ENCODE data around the gene CFAP57. TPM values are rescaled to one million over a fixed set of nuclear protein-coding genes. Genes with fewer than 3 reads are reported as not detected.

CFAP57 gene
- total RNA-seq, 1 donor from 2014 or later = 0.24 TPM

- DNase-seq (ENCODE audit: extremely low spot score, unreplicated experiment) = no peak
- Mint-ChIP-seq H3K27ac (ENCODE audit: unreplicated experiment) (no peak within 1 kb of the TSS), H3K4me3 (ENCODE audit: unreplicated experiment) (no peak within 1 kb of the TSS), H3K9me3 (ENCODE audit: unreplicated experiment) (no peaks in the 10 kb centered on the region), H3K27me3 (ENCODE audit: unreplicated experiment) (peaks cover 15% of the 10 kb centered on the region), H3K4me1 (ENCODE audit: unreplicated experiment) (no peaks in the 10 kb centered on the region), H3K36me3 (ENCODE audit: unreplicated experiment) (no peaks in the 10 kb centered on the region)
- TF ChIP-seq CTCF (IDR thresholded peaks at IDR 0.05) = no peak
Measured at GRCh38 chr1:43285269-43285990, 113.3 kb downstream of the CFAP57 start, which contains the start of gene C1orf210. C1orf210 (minus strand) TSS chr1:43285581; CDS start chr1:43283270, 2,311 bp downstream.

DNA sequence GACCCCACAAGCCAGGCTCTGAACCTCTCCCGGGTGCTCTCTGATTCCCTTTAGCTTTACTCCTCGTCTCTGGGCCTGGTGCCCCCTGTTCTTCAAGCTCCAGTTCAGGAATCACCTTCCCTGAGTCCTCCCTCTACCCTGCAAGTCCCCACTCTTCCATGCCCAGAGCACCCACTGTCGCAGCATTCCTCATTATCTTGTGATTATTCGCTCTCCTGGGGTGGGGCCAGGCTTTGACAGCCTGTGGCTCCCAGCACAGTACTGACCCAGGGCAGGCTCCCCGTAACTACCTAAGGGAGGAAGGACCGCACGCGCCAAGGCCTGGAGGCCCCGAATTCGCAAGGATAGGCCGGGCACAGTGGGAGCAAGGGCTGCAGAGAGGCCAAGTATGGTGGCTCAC lies 114.0 kb downstream of the CFAP57 start:
- H3K36me3 Mint-ChIP-seq (ENCODE audit: unreplicated experiment) = no peaks in the 10 kb centered on the region
- no peaks in the 10 kb centered on the region for H3K4me1 Mint-ChIP-seq (ENCODE audit: unreplicated experiment)
- no peak overlapping the region for H3K27ac Mint-ChIP-seq (ENCODE audit: unreplicated experiment)
- no peak for TF ChIP-seq CTCF (IDR thresholded peaks at IDR 0.05)
- no peak overlapping the region for H3K4me3 Mint-ChIP-seq (ENCODE audit: unreplicated experiment)
- no peak for DNase-seq (ENCODE audit: extremely low spot score, unreplicated experiment)
- H3K9me3 Mint-ChIP-seq (ENCODE audit: unreplicated experiment) = no peaks in the 10 kb centered on the region
- H3K27me3 Mint-ChIP-seq (ENCODE audit: unreplicated experiment) = peaks cover 15% of the 10 kb centered on the region

GRCh38 chr1:43286533-43286932 lies 114.4 kb downstream of the CFAP57 start:
- no peaks in the 10 kb centered on the region for H3K36me3 Mint-ChIP-seq (ENCODE audit: unreplicated experiment)
- H3K4me1 Mint-ChIP-seq (ENCODE audit: unreplicated experiment) = no peaks in the 10 kb centered on the region
- TF ChIP-seq CTCF (IDR thresholded peaks at IDR 0.05) = no peak
- H3K9me3 Mint-ChIP-seq (ENCODE audit: unreplicated experiment) = no peaks in the 10 kb centered on the region
- DNase-seq (ENCODE audit: extremely low spot score, unreplicated experiment) = no peak
- no peak overlapping the region for H3K27ac Mint-ChIP-seq (ENCODE audit: unreplicated experiment)
- peaks cover 15% of the 10 kb centered on the region for H3K27me3 Mint-ChIP-seq (ENCODE audit: unreplicated experiment)
- H3K4me3 Mint-ChIP-seq (ENCODE audit: unreplicated experiment) = no peak overlapping the region

DNA sequence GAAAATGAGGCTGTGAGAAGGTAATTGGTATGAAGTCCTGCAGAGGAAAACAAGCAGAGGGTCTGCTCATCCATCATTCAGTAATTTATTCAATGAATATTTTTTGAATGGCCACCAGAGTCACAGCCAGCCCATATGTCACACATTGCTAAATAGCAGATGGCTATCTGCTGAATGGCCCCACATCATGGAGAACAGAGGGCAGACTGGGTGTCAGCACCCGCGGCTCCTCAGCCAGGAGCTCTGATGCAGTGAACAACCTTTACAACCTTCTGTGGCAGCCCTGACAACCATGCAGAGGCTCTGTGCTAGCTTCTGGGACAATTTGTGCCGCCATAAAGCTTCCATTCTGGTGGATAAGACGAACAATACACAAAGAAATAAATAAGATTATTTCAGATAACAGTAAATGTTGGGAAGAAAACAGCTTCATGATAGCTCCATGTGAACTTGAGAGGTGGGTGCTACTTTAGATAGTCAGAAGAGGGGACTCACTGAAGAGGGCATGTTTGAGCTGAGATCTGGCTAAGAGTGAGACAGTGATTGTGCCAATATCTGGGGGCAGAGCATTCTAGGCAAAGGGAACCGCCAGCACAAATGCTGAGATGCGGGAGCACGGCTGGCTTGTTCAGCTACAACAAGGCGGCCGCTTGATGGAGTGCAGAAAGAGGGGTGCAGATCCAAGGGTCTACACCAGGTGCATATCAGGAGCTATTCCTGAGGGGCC lies 116.1 kb downstream of the CFAP57 start:
- no peak for TF ChIP-seq CTCF (IDR thresholded peaks at IDR 0.05)
- Mint-ChIP-seq H3K4me1 (ENCODE audit: unreplicated experiment) (peaks cover 3% of the 10 kb centered on the region), H3K36me3 (ENCODE audit: unreplicated experiment) (no peaks in the 10 kb centered on the region), H3K27me3 (ENCODE audit: unreplicated experiment) (peaks cover 15% of the 10 kb centered on the region), H3K27ac (ENCODE audit: unreplicated experiment) (no peak overlapping the region), H3K4me3 (ENCODE audit: unreplicated experiment) (no peak overlapping the region), H3K9me3 (ENCODE audit: unreplicated experiment) (no peaks in the 10 kb centered on the region)
- no peak for DNase-seq (ENCODE audit: extremely low spot score, unreplicated experiment)

All from osteocyte (in vitro differentiated cells).